ENCODE measurements around the gene SHKBP1. TPM values are rescaled to one million over a fixed set of nuclear protein-coding genes. Genes with fewer than 3 reads are reported as not detected.
A peak's percentile ranks its signal among the peaks of the same experiment; 100 is the strongest.

The SHKBP1 gene
- polyA plus RNA-seq, 1 experiment: 42.5 TPM

DNA sequence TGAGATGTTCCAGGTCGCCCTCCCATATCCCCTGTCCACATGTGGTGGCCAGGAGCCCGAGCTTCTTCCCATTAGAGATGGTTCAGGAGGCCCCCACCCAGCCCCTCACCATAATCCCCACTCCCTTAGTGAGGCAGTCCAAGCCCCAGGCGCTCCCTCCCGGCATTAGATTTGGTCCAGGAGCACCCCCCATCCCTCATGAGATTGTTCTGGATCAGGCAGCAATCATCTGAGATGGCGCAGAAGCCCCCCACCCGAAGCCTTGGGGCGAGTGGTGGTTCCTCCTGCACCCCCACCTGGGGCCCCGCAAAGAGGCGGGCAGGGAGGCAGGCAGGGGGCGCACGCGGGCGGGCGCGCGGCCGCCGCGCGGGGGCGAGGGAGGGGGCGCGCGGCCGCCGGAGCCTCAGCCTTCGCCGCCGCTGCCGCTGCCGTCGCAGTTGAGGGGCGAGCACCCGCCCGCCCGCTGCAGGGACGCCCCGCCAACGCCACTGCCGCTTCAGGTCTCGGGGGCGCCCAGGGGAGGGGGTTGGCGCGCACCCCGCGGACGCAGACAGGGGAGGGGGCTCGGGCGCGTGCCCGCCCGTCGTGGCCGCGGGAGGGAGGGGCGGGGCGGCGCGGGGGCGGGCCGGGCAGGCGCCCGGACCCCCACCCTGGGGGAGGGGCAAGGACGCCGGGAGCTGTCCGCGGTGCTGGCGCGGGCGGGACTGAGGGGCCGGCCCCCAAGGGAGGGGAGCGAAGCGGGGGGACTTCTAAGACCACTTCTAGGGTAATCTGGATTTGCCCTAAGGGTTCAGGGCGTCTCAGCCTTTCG lies 46.4 kb upstream of the SHKBP1 start:
- Histone ChIP-seq H3K27me3 (ENCODE audit: control insufficient read depth, insufficient read depth, low read length) (peaks cover 17% of the 10 kb centered on the region), H3K9me3 (ENCODE audit: control insufficient read depth, insufficient read depth, low read length) (peaks cover 4% of the 10 kb centered on the region; the same call in 1 of the 2 replicates), H3K27ac (ENCODE audit: low read depth, low read length) (no peak overlapping the region), H3K4me3 (ENCODE audit: low read depth, low read length) (peak overlapping the region; percentile 25; the same call in 1 of the 2 replicates)
- ChIA-PET CTCF (interaction anchor here (0.6 to 1.4 kb wide), 4 partner anchors 9 to 110 kb away, joined by 3 to 10 read pairs (median 6); partner anchors contain the start of gene LTBP4), POLR2A (no interaction called here)
- TF ChIP-seq, protein P1, sequence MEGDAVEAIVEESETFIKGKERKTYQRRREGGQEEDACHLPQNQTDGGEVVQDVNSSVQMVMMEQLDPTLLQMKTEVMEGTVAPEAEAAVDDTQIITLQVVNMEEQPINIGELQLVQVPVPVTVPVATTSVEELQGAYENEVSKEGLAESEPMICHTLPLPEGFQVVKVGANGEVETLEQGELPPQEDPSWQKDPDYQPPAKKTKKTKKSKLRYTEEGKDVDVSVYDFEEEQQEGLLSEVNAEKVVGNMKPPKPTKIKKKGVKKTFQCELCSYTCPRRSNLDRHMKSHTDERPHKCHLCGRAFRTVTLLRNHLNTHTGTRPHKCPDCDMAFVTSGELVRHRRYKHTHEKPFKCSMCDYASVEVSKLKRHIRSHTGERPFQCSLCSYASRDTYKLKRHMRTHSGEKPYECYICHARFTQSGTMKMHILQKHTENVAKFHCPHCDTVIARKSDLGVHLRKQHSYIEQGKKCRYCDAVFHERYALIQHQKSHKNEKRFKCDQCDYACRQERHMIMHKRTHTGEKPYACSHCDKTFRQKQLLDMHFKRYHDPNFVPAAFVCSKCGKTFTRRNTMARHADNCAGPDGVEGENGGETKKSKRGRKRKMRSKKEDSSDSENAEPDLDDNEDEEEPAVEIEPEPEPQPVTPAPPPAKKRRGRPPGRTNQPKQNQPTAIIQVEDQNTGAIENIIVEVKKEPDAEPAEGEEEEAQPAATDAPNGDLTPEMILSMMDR (IDR thresholded peaks at IDR 0.05; ENCODE audit: low read depth, low read length): peak; percentile 24
- no peak for DNase-seq (ENCODE audit: low read depth, low spot score)

DNA sequence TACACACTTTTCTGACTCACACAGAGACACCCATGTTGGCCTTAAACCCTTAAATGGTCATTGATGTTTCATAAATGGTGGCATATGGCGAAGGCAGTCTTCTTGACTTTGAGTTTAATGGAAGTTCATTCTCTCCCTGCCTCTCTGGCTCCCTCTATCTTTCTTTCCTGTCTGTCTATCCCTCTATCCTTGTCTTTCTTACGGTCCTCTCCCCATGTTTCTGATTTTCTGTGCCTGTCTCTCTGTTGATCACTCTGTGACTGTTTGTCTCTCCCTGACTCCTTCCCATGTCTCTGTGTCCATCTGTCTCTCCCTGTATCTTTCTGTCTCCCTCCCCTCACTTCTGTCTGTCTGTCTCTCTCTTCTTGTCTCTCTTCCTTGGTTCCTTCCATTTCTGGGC lies 43.2 kb upstream of the SHKBP1 start:
- CTCF ChIA-PET: interaction anchor here (0.7 to 1.9 kb wide), 5 partner anchors 8 to 113 kb away, joined by 3 to 4 read pairs (median 3); no protein-coding TSS in a partner anchor
- Histone ChIP-seq H3K27me3 (ENCODE audit: control insufficient read depth, insufficient read depth, low read length) (peaks cover 24% of the 10 kb centered on the region), H3K4me3 (ENCODE audit: low read depth, low read length) (no peak overlapping the region), H3K9me3 (ENCODE audit: control insufficient read depth, insufficient read depth, low read length) (peaks cover 4% of the 10 kb centered on the region; the same call in 1 of the 2 replicates), H3K27ac (ENCODE audit: low read depth, low read length) (no peak overlapping the region)
- DNase-seq (ENCODE audit: low read depth, low spot score): no peak
- POLR2A ChIA-PET: no interaction called here
- TF ChIP-seq, protein P1 (IDR thresholded peaks at IDR 0.05; ENCODE audit: low read depth, low read length): peak; percentile 42

DNA sequence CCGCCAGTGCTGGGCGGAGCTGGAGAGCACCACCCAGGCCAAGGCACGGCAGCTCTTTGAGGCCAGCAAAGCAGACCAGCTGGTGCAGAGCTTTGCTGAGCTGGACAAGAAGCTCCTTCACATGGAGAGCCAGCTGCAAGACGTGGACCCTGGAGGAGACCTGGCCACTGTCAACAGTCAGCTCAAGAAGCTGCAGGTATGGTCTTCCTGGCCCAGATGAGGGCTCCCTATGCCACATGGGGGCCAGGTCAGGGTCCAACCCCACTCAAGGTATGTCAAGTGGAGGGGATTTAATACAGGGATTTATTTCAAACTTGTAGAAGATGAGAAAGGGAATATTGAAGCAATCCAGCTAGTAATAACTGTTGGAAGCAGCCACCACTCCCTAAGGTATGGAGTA lies 42.5 kb upstream of the SHKBP1 start:
- CTCF ChIA-PET: interaction anchor here (1.6 kb wide), 1 partner anchor 114 kb away, joined by 3 read pairs; no protein-coding TSS in a partner anchor
- DNase-seq (ENCODE audit: low read depth, low spot score): no peak

DNA sequence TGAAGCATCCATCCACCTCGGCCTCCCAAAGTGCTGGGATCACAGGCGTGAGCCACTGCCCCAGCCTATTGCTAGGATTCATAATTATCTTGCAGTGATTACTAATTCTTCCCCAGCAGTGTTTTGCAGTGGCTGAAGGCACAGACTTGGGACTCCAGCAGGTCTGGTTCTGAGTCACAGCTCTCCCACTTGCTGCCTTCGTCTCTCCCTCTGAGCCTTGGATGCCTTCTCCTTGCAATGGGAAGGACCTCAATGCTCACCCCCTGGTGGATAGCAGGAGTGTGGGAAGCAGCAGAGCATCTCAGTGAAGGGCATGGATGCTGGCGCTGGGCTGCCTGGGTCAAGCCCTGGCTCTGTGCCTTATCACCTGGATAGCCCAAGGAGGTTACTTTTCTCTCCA lies 37.6 kb upstream of the SHKBP1 start:
- TF ChIP-seq, protein P1 (IDR thresholded peaks at IDR 0.05; ENCODE audit: low read depth, low read length): no peak
- peaks cover 12% of the 10 kb centered on the region for H3K27me3 ChIP-seq (ENCODE audit: control insufficient read depth, insufficient read depth, low read length)
- CTCF ChIA-PET: no interaction called here
- no peak overlapping the region for H3K4me3 ChIP-seq (ENCODE audit: low read depth, low read length)
- DNase-seq (ENCODE audit: low read depth, low spot score): no peak
- POLR2A ChIA-PET: no interaction called here
- no peak overlapping the region for H3K27ac ChIP-seq (ENCODE audit: low read depth, low read length)
- peaks cover under 1% of the 10 kb centered on the region; the same call in 1 of the 2 replicates for H3K9me3 ChIP-seq (ENCODE audit: control insufficient read depth, insufficient read depth, low read length)

More for the DNA sequence above, 42.5 kb upstream of the SHKBP1 start:
- POLR2A ChIA-PET: no interaction called here
- peaks cover 24% of the 10 kb centered on the region for H3K27me3 ChIP-seq (ENCODE audit: control insufficient read depth, insufficient read depth, low read length)
- peaks cover 4% of the 10 kb centered on the region; the same call in 1 of the 2 replicates for H3K9me3 ChIP-seq (ENCODE audit: control insufficient read depth, insufficient read depth, low read length)
- H3K4me3 ChIP-seq (ENCODE audit: low read depth, low read length): no peak overlapping the region
- TF ChIP-seq, protein P1 (IDR thresholded peaks at IDR 0.05; ENCODE audit: low read depth, low read length): no peak
- H3K27ac ChIP-seq (ENCODE audit: low read depth, low read length): no peak overlapping the region

All from AG04450 (cell line).